Bronchial epithelial cell (primary cell): ENCODE results near the gene CHD8. TPM values are rescaled to one million over a fixed set of nuclear protein-coding genes. Genes with fewer than 3 reads are reported as not detected.
A peak's percentile ranks its signal among the peaks of the same experiment; 100 is the strongest.

Experiments used
- DNase-seq: peaks from one replicate; pipeline ENCODE4 v3.0.0-alpha.2; 2010; ENCODE audit warnings: low read depth
- FAIRE-seq: peaks from 2 replicates; lab custom pipeline; 2011; peaks lifted over from hg19 to GRCh38; lab: Jason Lieb, UNC
- H3K27me3 ChIP-seq: 2 replicates; pipeline ENCODE4 v1.5.1; 2011; ENCODE audit warnings: low read length; ENCODE audit not compliant: control insufficient read depth, insufficient read depth
- H3K36me3 ChIP-seq: 2 replicates; pipeline ENCODE4 v1.5.1; 2011; ENCODE audit warnings: low read length; ENCODE audit not compliant: control insufficient read depth, insufficient read depth
- H3K4me3 ChIP-seq: 2 replicates; pipeline ENCODE4 v1.5.1; 2011; ENCODE audit warnings: mild to moderate bottlenecking, low read depth, low read length, control low read depth
- total RNA-seq: library from RNA; depleted of rRNA; stranded (reverse); fragments of >200 nt; gene quantifications from 2 replicates; pipeline ENCODE4 v1.2.1, GENCODE V29; 2014
- TF ChIP-seq, protein P1 (sequence below): IDR thresholded peaks from 2 replicates; pipeline ENCODE4 v1.5.1; 2011; ENCODE audit warnings: mild to moderate bottlenecking, moderate library complexity, low read length, control low read depth, inconsistent platforms; ENCODE audit not compliant: insufficient read depth, severe bottlenecking

CHD8 gene
- total RNA-seq, 1 donor from 2014 or later, result 29.7 TPM

DNA sequence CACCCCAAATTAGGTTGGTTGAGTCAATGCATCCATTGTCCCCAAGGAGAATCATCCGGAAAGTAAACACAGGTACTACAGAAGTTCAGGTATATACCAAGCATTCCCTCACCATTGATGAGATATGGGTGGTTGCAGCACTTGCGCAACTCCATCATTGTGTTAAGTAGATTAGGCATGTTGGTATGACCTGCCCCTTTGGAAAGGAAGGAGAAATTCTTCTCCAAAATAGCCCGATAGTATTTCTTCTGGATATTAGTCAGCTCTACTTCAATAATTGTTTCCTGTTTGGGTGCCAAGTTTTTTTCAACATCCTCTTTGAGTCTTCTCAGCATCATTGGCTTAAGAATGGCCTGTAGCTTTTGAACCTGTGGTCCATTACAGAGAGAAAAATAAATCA lies 50.8 kb downstream of the CHD8 start:
- Histone ChIP-seq H3K27me3 (no peaks in the 10 kb centered on the region), H3K4me3 (no peak overlapping the region), H3K36me3 (peaks cover 28% of the 10 kb centered on the region)
- DNase-seq, result peak; percentile 67
- no peak for FAIRE-seq
- TF ChIP-seq, protein P1, sequence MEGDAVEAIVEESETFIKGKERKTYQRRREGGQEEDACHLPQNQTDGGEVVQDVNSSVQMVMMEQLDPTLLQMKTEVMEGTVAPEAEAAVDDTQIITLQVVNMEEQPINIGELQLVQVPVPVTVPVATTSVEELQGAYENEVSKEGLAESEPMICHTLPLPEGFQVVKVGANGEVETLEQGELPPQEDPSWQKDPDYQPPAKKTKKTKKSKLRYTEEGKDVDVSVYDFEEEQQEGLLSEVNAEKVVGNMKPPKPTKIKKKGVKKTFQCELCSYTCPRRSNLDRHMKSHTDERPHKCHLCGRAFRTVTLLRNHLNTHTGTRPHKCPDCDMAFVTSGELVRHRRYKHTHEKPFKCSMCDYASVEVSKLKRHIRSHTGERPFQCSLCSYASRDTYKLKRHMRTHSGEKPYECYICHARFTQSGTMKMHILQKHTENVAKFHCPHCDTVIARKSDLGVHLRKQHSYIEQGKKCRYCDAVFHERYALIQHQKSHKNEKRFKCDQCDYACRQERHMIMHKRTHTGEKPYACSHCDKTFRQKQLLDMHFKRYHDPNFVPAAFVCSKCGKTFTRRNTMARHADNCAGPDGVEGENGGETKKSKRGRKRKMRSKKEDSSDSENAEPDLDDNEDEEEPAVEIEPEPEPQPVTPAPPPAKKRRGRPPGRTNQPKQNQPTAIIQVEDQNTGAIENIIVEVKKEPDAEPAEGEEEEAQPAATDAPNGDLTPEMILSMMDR, result no peak

DNA sequence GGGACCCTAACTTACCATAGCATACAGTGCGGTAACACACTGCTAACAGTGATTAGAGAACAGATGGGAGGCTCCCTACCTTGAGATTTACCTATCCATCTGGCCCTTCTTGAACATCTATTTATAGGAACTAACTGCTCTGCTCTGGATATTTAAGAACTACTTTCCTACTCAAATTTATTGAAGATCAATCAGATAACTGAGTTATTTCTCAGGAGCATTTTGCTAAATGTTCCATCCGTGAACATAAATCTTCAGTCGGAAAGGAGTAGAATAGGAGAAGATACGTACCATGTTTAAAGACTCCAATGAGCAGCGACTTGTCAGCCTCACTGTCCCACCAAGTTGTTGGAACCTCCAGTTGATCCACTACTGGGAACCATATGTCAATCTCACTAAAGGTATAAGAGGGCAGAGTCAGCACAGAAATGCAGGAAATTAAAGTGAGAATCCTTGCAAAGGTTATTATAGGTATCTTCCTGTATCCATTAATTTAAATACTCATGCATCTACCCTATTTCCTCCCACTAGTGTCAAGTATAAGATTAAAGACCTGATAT lies 56.5 kb downstream of the CHD8 start:
- H3K4me3 ChIP-seq, result no peak overlapping the region
- H3K27me3 ChIP-seq, result no peaks in the 10 kb centered on the region
- peaks cover 32% of the 10 kb centered on the region for H3K36me3 ChIP-seq
- TF ChIP-seq, protein P1, result no peak
- DNase-seq (no peak), FAIRE-seq (no peak)

DNA sequence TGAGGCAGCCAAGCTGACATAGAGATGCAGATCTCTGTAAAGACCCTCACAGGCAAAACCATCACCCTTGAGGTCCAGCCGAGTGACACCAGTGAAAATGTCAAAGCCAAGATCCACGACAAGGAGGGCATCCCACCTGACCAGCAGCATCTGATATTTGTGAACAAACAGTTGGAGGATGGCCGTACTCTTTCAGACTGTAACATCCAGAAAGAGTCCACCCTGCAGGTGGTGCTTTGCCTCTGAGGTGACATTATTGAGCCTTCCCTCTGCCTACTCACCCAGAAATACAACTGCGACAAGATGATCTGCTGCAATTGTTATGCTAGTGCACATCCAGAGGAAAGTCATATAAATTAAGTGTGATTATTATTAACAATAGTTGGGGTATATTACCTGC lies 57.0 kb downstream of the CHD8 start:
- TF ChIP-seq, protein P1, result no peak
- FAIRE-seq (no peak), DNase-seq (no peak)
- Histone ChIP-seq H3K27me3 (no peaks in the 10 kb centered on the region), H3K4me3 (no peak overlapping the region), H3K36me3 (peaks cover 36% of the 10 kb centered on the region)

GRCh38 chr14:21395450-21395849 lies 60.5 kb downstream of the CHD8 start:
- H3K27me3 ChIP-seq, result no peaks in the 10 kb centered on the region
- H3K4me3 ChIP-seq, result no peak overlapping the region
- no peak for FAIRE-seq
- TF ChIP-seq, protein P1, result no peak
- no peak for DNase-seq
- peaks cover 44% of the 10 kb centered on the region for H3K36me3 ChIP-seq

DNA sequence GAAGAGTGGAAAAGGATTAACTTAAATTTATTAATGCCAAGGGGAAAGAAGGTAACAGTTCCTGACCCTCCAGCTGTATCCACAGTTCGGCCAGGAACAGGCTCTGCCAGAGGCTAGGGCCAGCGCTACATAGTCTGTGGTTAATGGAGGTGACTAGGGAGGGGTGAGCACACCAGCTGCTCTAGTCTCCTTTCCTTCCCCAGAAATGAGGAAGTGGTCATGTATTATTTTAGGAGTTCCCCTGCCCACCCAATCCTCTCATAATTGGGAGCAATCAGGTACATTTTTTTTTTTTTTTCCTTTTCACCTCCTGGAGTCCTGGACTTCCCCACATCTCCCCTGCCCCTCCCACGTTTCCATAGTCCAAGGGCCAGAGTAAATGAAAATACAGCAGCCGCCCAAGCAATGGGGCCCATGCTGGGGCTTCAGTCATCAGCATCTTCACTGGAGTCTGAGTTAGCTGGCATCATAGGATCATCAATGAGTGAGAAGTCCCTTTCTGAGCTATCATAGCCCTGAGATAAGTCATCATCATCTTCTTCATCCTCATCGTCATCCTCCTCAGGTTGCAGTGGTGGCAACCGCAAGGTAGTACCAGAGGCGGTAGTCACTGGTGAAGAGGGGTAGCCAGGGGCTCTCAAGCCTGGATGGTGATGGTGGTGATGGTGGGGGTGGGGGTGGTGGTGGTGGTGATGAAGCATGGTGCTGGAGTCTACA lies 70.6 kb downstream of the CHD8 start:
- Histone ChIP-seq H3K27me3 (no peaks in the 10 kb centered on the region), H3K36me3 (peaks cover 8% of the 10 kb centered on the region), H3K4me3 (no peak overlapping the region)
- no peak for FAIRE-seq
- TF ChIP-seq, protein P1, result no peak
- no peak for DNase-seq
